Upper lobe of left lung (tissue), 4 donors: ENCODE measurements around the gene KIAA1143.

ENCODE experiments used
- EP300 ChIP-seq, 4 donors: sonication (generic); formaldehyde crosslinking; IDR thresholded peaks; one replicate each; pipeline ENCODE4 v1.5.1; 2017; ENCODE audit warnings: antibody characterized with exemption in 4 of 4, control low read depth in 2 of 4
- TF ChIP-seq, protein P1 (sequence below), 6 experiments: fragments of 450-650 bp in 4 of 6; fragments of 200-600 bp in 2 of 6; sonication (generic) in 2 of 6; IDR thresholded peaks; one replicate each; pipeline ENCODE4 v1.5.1; 2016 to 2019; ENCODE audit warnings: antibody characterized with exemption in 6 of 6

DNA sequence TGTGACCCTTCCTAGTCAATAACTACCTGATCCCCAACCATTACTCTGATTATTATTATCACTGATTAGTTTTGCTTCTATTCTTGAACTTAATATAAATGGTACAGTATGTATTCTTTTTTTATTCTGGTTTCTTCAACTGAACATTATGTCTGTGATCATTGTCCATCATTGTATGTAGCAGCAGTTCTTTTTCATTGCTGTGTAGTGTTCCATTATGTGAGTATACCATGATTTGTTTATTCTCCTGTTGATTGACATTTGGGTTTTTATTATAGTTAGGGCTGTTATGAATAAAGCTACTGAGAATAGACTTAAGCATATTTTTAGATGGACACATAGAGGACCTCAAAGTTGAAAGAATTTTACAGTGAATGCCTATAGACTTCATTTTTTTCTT is 2.8 kb upstream of the KIAA1143 start:
- TF ChIP-seq, protein P1, sequence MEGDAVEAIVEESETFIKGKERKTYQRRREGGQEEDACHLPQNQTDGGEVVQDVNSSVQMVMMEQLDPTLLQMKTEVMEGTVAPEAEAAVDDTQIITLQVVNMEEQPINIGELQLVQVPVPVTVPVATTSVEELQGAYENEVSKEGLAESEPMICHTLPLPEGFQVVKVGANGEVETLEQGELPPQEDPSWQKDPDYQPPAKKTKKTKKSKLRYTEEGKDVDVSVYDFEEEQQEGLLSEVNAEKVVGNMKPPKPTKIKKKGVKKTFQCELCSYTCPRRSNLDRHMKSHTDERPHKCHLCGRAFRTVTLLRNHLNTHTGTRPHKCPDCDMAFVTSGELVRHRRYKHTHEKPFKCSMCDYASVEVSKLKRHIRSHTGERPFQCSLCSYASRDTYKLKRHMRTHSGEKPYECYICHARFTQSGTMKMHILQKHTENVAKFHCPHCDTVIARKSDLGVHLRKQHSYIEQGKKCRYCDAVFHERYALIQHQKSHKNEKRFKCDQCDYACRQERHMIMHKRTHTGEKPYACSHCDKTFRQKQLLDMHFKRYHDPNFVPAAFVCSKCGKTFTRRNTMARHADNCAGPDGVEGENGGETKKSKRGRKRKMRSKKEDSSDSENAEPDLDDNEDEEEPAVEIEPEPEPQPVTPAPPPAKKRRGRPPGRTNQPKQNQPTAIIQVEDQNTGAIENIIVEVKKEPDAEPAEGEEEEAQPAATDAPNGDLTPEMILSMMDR (IDR thresholded peaks at IDR 0.05), result no peak
- no peak for TF ChIP-seq EP300 (IDR thresholded peaks at IDR 0.05)
